Mucosa of rectum (tissue), 2 donors: Measurements from ENCODE around the gene DNAJC10.

ENCODE experiments used
- H3K27ac ChIP-seq, 2 donors: one replicate each; pipeline ENCODE4 v1.7.0; 2013; ENCODE audit warnings: inconsistent platforms in 2 of 2, low read depth in 2 of 2, low read length in 2 of 2
- H3K27me3 ChIP-seq, 2 donors: one replicate each; pipeline ENCODE4 v1.7.0; 2013; ENCODE audit warnings: low read length in 2 of 2; ENCODE audit not compliant: control insufficient read depth in 2 of 2, insufficient read depth in 2 of 2
- H3K36me3 ChIP-seq, 2 donors: one replicate each; pipeline ENCODE4 v1.7.0; 2013; ENCODE audit warnings: low read length in 2 of 2; ENCODE audit not compliant: control insufficient read depth in 2 of 2, insufficient read depth in 2 of 2
- H3K4me1 ChIP-seq, 2 donors: one replicate each; pipeline ENCODE4 v1.7.0; 2013; ENCODE audit warnings: low read length in 2 of 2, mild to moderate bottlenecking in 1 of 2; ENCODE audit not compliant: control insufficient read depth in 2 of 2, insufficient read depth in 2 of 2
- H3K4me3 ChIP-seq, 2 donors: one replicate each; pipeline ENCODE4 v1.7.0; 2013; ENCODE audit warnings: low read length in 2 of 2
- H3K9ac ChIP-seq, 2 donors: one replicate each; pipeline ENCODE4 v1.7.0; 2013; ENCODE audit warnings: low read length in 2 of 2, low read depth in 1 of 2, mild to moderate bottlenecking in 1 of 2
- H3K9me3 ChIP-seq, 2 donors: one replicate each; pipeline ENCODE4 v1.7.0; 2013; ENCODE audit warnings: low read length in 2 of 2; ENCODE audit not compliant: control insufficient read depth in 2 of 2
- donor health status: healthy.
- donor health status: Normal muscosa, but diverticular disease.

Gene DNAJC10

GRCh38 chr2:182695776-182696175 is 20.3 kb upstream of the DNAJC10 start:
- no peak overlapping the region for H3K4me3 ChIP-seq
- H3K27me3 ChIP-seq = no peaks in the 10 kb centered on the region
- no peaks in the 10 kb centered on the region for H3K4me1 ChIP-seq
- no peaks in the 10 kb centered on the region for H3K36me3 ChIP-seq
- H3K27ac ChIP-seq = no peak overlapping the region
- no peaks in the 10 kb centered on the region for H3K9me3 ChIP-seq
- no peak overlapping the region for H3K9ac ChIP-seq

- Histone ChIP-seq H3K36me3 (no peaks in the 10 kb centered on the region), H3K4me1 (no peaks in the 10 kb centered on the region), H3K27ac (no peak overlapping the region), H3K27me3 (no peaks in the 10 kb centered on the region), H3K9me3 (no peaks in the 10 kb centered on the region), H3K9ac (no peak overlapping the region), H3K4me3 (no peak overlapping the region)
Measured at GRCh38 chr2:182698671-182699070, 17.4 kb upstream of the DNAJC10 start.

- Histone ChIP-seq H3K36me3 (no peaks in the 10 kb centered on the region), H3K9me3 (no peaks in the 10 kb centered on the region), H3K27ac (no peak overlapping the region), H3K4me3 (no peak overlapping the region), H3K27me3 (peaks cover 0 to 2% of the 10 kb centered on the region in 2 donors), H3K4me1 (no peaks in the 10 kb centered on the region), H3K9ac (no peak overlapping the region)
Measured at GRCh38 chr2:182705761-182706160, 10.3 kb upstream of the DNAJC10 start.

- Histone ChIP-seq H3K36me3 (no peaks in the 10 kb centered on the region), H3K27me3 (peaks cover 0 to 2% of the 10 kb centered on the region in 2 donors), H3K4me1 (no peaks in the 10 kb centered on the region), H3K4me3 (no peak overlapping the region), H3K9ac (no peak overlapping the region), H3K27ac (no peak overlapping the region), H3K9me3 (no peaks in the 10 kb centered on the region)
Measured at GRCh38 chr2:182706751-182707150, 9.3 kb upstream of the DNAJC10 start.

GRCh38 chr2:182713601-182714000 is 2.5 kb upstream of the DNAJC10 start:
- Histone ChIP-seq H3K9ac (no peak overlapping the region), H3K27me3 (no peaks in the 10 kb centered on the region), H3K36me3 (no peaks in the 10 kb centered on the region), H3K4me1 (peaks cover 0 to 5% of the 10 kb centered on the region in 2 donors), H3K27ac (no peak overlapping the region), H3K4me3 (no peak overlapping the region), H3K9me3 (no peaks in the 10 kb centered on the region)

- Histone ChIP-seq H3K9ac (peak overlapping the region; percentile 77 to 81), H3K36me3 (no peaks in the 10 kb centered on the region), H3K4me3 (peak overlapping the region; percentile 83 to 97), H3K9me3 (no peaks in the 10 kb centered on the region), H3K27me3 (no peaks in the 10 kb centered on the region), H3K4me1 (peaks cover 0 to 5% of the 10 kb centered on the region in 2 donors), H3K27ac (peak overlapping the region; percentile 73 to 82)
Measured at GRCh38 chr2:182715121-182715891, 751 bp upstream of the DNAJC10 start.

- H3K27me3 ChIP-seq = no peaks in the 10 kb centered on the region
- peaks cover 0 to 5% of the 10 kb centered on the region in 2 donors for H3K4me1 ChIP-seq
- H3K4me3 ChIP-seq = peak overlapping the region; percentile 83 to 97
- no peaks in the 10 kb centered on the region for H3K9me3 ChIP-seq
- H3K27ac ChIP-seq = peak overlapping the region; percentile 73 to 82
- peak overlapping the region; percentile 77 to 81 for H3K9ac ChIP-seq
- H3K36me3 ChIP-seq = no peaks in the 10 kb centered on the region
Measured at GRCh38 chr2:182716650-182716979, 558 bp downstream of the DNAJC10 start.

GRCh38 chr2:182717416-182717815 is 1.4 kb downstream of the DNAJC10 start:
- Histone ChIP-seq H3K9me3 (no peaks in the 10 kb centered on the region), H3K9ac (no peak overlapping the region), H3K27me3 (no peaks in the 10 kb centered on the region), H3K36me3 (no peaks in the 10 kb centered on the region), H3K27ac (peak overlapping the region in 1 of 2 donors; percentile 7), H3K4me1 (peaks cover 0 to 5% of the 10 kb centered on the region in 2 donors), H3K4me3 (peak overlapping the region; percentile 83 to 97)

- no peak overlapping the region for H3K27ac ChIP-seq
- H3K9me3 ChIP-seq = no peaks in the 10 kb centered on the region
- no peaks in the 10 kb centered on the region for H3K27me3 ChIP-seq
- no peaks in the 10 kb centered on the region for H3K36me3 ChIP-seq
- H3K4me3 ChIP-seq = peak overlapping the region in 1 of 2 donors; percentile 97
- peaks cover 0 to 5% of the 10 kb centered on the region in 2 donors for H3K4me1 ChIP-seq
- H3K9ac ChIP-seq = no peak overlapping the region
Measured at GRCh38 chr2:182717816-182718215, 1.8 kb downstream of the DNAJC10 start.

GRCh38 chr2:182718459-182718858 is 2.4 kb downstream of the DNAJC10 start:
- Histone ChIP-seq H3K9me3 (no peaks in the 10 kb centered on the region), H3K9ac (no peak overlapping the region), H3K4me1 (peaks cover 0 to 5% of the 10 kb centered on the region in 2 donors), H3K36me3 (no peaks in the 10 kb centered on the region), H3K27ac (no peak overlapping the region), H3K27me3 (no peaks in the 10 kb centered on the region), H3K4me3 (no peak overlapping the region)
